B cell (primary cell): ENCODE results near the gene MBOAT1. TPM values are rescaled to one million over a fixed set of nuclear protein-coding genes. Genes with fewer than 3 reads are reported as not detected.

Experiments used
- ATAC-seq: fragments of 200-7000 bp; cut with Tn5 transposase; one replicate; pipeline ENCODE4 v1.10.0; 2021; ENCODE audit warnings: low read depth, mild to moderate bottlenecking, moderate number of reproducible peaks, moderate library complexity
- CTCF ChIA-PET: fragments of 350-600 bp; sonication (Branson Sonifier 250); formaldehyde crosslinking; loops from one replicate; lab custom pipeline; 2021; ENCODE audit warnings: antibody characterized with exemption, inconsistent platforms; lab: Charles Lee
- POLR2A ChIA-PET: fragments of 350-600 bp; sonication (Branson Sonifier 250); formaldehyde crosslinking; loops from one replicate; lab custom pipeline; 2021; ENCODE audit warnings: antibody characterized with exemption; lab: Charles Lee
- DNase-seq: peaks from one replicate; pipeline ENCODE4 v3.0.0; 2013
- H2AFZ ChIP-seq: 2 replicates; pipeline ENCODE4 v1.6.1; 2012; ENCODE audit warnings: mild to moderate bottlenecking, low read depth, low read length; ENCODE audit not compliant: insufficient read depth, poor library complexity, severe bottlenecking
- H3K27ac ChIP-seq, 2 donors: 1 replicate in 1 of 2; 2 replicates in 1 of 2; pipeline ENCODE4 v1.5.1; 2012 to 2013; ENCODE audit warnings: low read length in 2 of 2, mild to moderate bottlenecking in 2 of 2, moderate library complexity in 1 of 2
- H3K27me3 ChIP-seq, 4 experiments: fragments of 200-600 bp in 1 of 4; sonication (generic) in 1 of 4; replicated peaks in 1 of 4; 1 replicate in 2 of 4; 2 replicates in 2 of 4; pipeline versions ENCODE4 v1.6.1 to v1.7.0; 2013 to 2016; ENCODE audit warnings: low read length in 3 of 4, mild to moderate bottlenecking in 2 of 4, mixed read lengths in 1 of 4, moderate library complexity in 1 of 4; ENCODE audit not compliant: insufficient read depth in 4 of 4, control insufficient read depth in 3 of 4; ENCODE audit errors: control extremely low read depth in 1 of 4
- H3K36me3 ChIP-seq, 2 experiments: replicated peaks in 1 of 2; 1 replicate in 1 of 2; 2 replicates in 1 of 2; pipeline versions ENCODE4 v1.6.1 to v1.7.1; 2013; ENCODE audit warnings: low read length in 1 of 2; ENCODE audit not compliant: insufficient read depth in 2 of 2, control insufficient read depth in 1 of 2; ENCODE audit errors: control extremely low read depth in 1 of 2, extremely low read depth in 1 of 2
- H3K4me1 ChIP-seq, 2 donors: fragments of 200-600 bp in 1 of 2; sonication (generic) in 1 of 2; 1 replicate in 1 of 2; 2 replicates in 1 of 2; pipeline versions ENCODE4 v1.5.1 to v1.6.1; 2013 to 2017; ENCODE audit warnings: low read length in 2 of 2; ENCODE audit not compliant: control insufficient read depth in 2 of 2, insufficient read depth in 2 of 2
- H3K4me2 ChIP-seq: replicated peaks from 2 replicates; pipeline ENCODE3; 2012; ENCODE audit warnings: mild to moderate bottlenecking, low read depth, low read length; ENCODE audit not compliant: poor library complexity, severe bottlenecking
- H3K4me3 ChIP-seq, 5 experiments: fragments of 200-600 bp in 1 of 5; sonication (generic) in 1 of 5; 1 replicate in 3 of 5; 2 replicates in 2 of 5; pipeline versions ENCODE4 v1.5.1 to v1.7.0; 2011 to 2016; ENCODE audit warnings: low read length in 4 of 5, mild to moderate bottlenecking in 4 of 5, low read depth in 2 of 5, control low read depth in 1 of 5, moderate library complexity in 1 of 5; ENCODE audit not compliant: insufficient read depth in 1 of 5; ENCODE audit errors: control extremely low read depth in 1 of 5, extremely low read depth in 1 of 5
- H3K79me2 ChIP-seq: fragments of 200-600 bp; sonication (generic); one replicate; pipeline ENCODE4 v1.6.0; 2016; ENCODE audit warnings: low read length; ENCODE audit not compliant: control insufficient read depth, insufficient read depth
- H3K9ac ChIP-seq: fragments of 200-600 bp; sonication (generic); 2 replicates; pipeline ENCODE4 v1.6.1; 2017; ENCODE audit warnings: mild to moderate bottlenecking, low read length, moderate library complexity
- H3K9me3 ChIP-seq, 3 donors: one replicate each; pipeline versions ENCODE4 v1.6.1 to v1.7.1; 2013; ENCODE audit warnings: low read length in 2 of 3; ENCODE audit not compliant: control insufficient read depth in 2 of 3, insufficient read depth in 1 of 3; ENCODE audit errors: control extremely low read depth in 1 of 3
- H4K20me1 ChIP-seq: 2 replicates; pipeline ENCODE4 v1.6.0; 2012; ENCODE audit warnings: mild to moderate bottlenecking, low read length; ENCODE audit not compliant: insufficient read depth, control insufficient read depth, poor library complexity, severe bottlenecking
- H3K27ac Mint-ChIP-seq: one replicate; pipeline ENCODE4 v1.8.0; 2021; ENCODE audit warnings: mixed read lengths
- H3K27me3 Mint-ChIP-seq: one replicate; pipeline ENCODE4 v1.8.0; 2021; ENCODE audit warnings: mixed read lengths
- H3K4me1 Mint-ChIP-seq: one replicate; pipeline ENCODE4 v1.8.0; 2021; ENCODE audit warnings: mixed read lengths
- H3K4me3 Mint-ChIP-seq: one replicate; pipeline ENCODE4 v1.8.0; 2021; ENCODE audit warnings: mixed read lengths
- H3K9me3 Mint-ChIP-seq: one replicate; pipeline ENCODE4 v1.8.0; 2022; ENCODE audit warnings: mixed read lengths; ENCODE audit not compliant: insufficient read depth
- EZH2 ChIP-seq: IDR thresholded peaks from 2 replicates; pipeline ENCODE4 v1.6.1; 2012; ENCODE audit warnings: borderline replicate concordance, low read depth, mild to moderate bottlenecking, moderate library complexity, low read length; ENCODE audit not compliant: insufficient read depth, poor library complexity, severe bottlenecking
- WGBS: methylation state at CpG from one replicate; pipeline ENCODE4 v1.1.5; 2013; ENCODE audit warnings: missing lambda C conversion rate; ENCODE audit not compliant: insufficient coverage; 5-methylcytosine and 5-hydroxymethylcytosine counted together
- intact Hi-C: fragments of 100-400 bp; cut with micrococcal nuclease; formaldehyde crosslinking; loops from one replicate; pipeline ENCODE4 v1.10.0; 2022
- polyA plus RNA-seq: library from polyadenylated mRNA; depleted of rRNA; stranded (reverse); fragments of >200 nt; gene quantifications from 2 replicates; pipeline ENCODE4 v1.2.3, GENCODE V29; 2012
- total RNA-seq, 2 donors: library from RNA; stranded (reverse); fragments of 120-200 nt in 1 of 2; gene quantifications; 1 replicate in 1 of 2; 2 replicates in 1 of 2; pipeline versions ENCODE4 v1.2.3 to v1.2.4, GENCODE V29; 2013 to 2022
- TF ChIP-seq, protein P1 (sequence below): fragments of 200-600 bp; IDR thresholded peaks from one replicate; pipeline ENCODE4 v1.8.0; 2022; ENCODE audit warnings: antibody characterized with exemption, mild to moderate bottlenecking

Gene MBOAT1
- total and polyA plus RNA-seq, 2 donors (not counting 1 experiment from before 2014, with no cell fraction given) = 5.4 to 8.1 TPM

DNA sequence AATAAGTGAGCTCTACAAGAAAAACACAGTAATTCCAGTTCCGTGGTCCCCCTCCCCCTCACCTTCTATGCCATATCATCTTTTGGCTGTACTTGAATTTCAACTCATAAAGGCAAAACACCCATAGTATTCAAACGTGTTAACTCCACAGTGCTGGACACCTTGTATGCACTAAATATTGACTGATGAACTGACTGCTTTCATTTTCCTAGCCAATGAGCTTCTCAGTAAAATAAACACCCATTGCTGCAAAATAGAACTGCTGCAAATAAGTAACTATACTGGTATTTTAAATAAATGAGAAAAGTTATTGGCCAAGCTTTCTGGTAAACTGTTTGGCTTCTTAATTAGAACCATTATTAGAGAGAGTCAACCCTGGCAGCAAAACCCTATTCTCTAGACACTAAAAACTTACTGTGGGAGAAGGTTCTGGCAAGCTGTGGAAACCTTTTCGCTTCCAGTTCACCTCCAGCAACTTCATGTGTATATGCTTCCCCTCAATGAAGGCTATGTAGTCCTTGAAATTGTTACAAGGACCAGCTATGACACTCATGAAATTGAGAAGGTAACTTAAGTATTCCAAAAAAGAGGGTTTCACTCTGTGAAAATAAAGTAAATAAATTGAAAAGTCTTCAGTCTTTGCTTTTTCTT lies 86.0 kb downstream of the MBOAT1 start:
- H3K4me3 Mint-ChIP-seq = no peak overlapping the region
- H3K36me3 ChIP-seq = peaks cover 0 to 9% of the 10 kb centered on the region in 2 experiments
- no peaks in the 10 kb centered on the region for H3K4me1 ChIP-seq
- intact Hi-C loops = loop anchor here (5.0 kb wide), 1 partner anchor 1529 kb away; no protein-coding TSS in a partner anchor
- no peak for ATAC-seq
- H3K79me2 ChIP-seq = no peaks in the 10 kb centered on the region
- no peak overlapping the region for H3K27ac ChIP-seq
- ChIA-PET POLR2A (no interaction called here), CTCF (interaction anchor here (0.8 to 3.9 kb wide), 21 partner anchors 8 to 1530 kb away, joined by 3 to 19 read pairs (median 5); no protein-coding TSS in a partner anchor)
- H3K27ac Mint-ChIP-seq = no peak overlapping the region
- H3K4me1 Mint-ChIP-seq = peaks cover 3% of the 10 kb centered on the region
- WGBS = 100% methylated on average over 1 of the region's 3 CpGs
- no peaks in the 10 kb centered on the region for H3K27me3 Mint-ChIP-seq
- no peak overlapping the region for H2AFZ ChIP-seq
- no peaks in the 10 kb centered on the region for H3K9me3 Mint-ChIP-seq
- H3K4me3 ChIP-seq = no peak overlapping the region
- no peaks in the 10 kb centered on the region for H3K9me3 ChIP-seq
- H4K20me1 ChIP-seq = no peaks in the 10 kb centered on the region
- no peak overlapping the region for H3K9ac ChIP-seq
- no peak for DNase-seq
- no peak for TF ChIP-seq EZH2
- TF ChIP-seq, protein P1, sequence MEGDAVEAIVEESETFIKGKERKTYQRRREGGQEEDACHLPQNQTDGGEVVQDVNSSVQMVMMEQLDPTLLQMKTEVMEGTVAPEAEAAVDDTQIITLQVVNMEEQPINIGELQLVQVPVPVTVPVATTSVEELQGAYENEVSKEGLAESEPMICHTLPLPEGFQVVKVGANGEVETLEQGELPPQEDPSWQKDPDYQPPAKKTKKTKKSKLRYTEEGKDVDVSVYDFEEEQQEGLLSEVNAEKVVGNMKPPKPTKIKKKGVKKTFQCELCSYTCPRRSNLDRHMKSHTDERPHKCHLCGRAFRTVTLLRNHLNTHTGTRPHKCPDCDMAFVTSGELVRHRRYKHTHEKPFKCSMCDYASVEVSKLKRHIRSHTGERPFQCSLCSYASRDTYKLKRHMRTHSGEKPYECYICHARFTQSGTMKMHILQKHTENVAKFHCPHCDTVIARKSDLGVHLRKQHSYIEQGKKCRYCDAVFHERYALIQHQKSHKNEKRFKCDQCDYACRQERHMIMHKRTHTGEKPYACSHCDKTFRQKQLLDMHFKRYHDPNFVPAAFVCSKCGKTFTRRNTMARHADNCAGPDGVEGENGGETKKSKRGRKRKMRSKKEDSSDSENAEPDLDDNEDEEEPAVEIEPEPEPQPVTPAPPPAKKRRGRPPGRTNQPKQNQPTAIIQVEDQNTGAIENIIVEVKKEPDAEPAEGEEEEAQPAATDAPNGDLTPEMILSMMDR = no peak
- no peaks in the 10 kb centered on the region for H3K27me3 ChIP-seq
- H3K4me2 ChIP-seq = no peak overlapping the region

DNA sequence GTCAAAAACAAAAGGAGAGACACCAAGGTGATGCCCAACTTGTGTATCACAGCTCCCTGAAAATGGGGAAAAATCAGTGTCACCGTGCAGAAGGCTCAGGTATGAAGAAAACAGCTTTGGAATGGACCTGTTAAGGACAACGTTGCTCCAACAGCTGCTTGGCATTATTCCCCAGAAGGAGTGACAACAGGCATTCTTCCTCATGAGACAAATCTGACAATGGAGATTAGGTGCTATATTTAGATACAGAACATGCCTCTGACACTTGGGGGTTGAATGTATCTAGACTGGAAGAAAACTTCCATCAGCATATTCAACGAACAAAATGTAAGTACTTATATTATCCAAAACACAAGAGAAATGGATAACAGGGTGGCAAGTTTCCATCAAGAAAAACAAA lies 87.7 kb downstream of the MBOAT1 start:
- ATAC-seq = no peak
- Mint-ChIP-seq H3K4me3 (no peak overlapping the region), H3K4me1 (peaks cover 3% of the 10 kb centered on the region), H3K27ac (no peak overlapping the region), H3K9me3 (no peaks in the 10 kb centered on the region), H3K27me3 (no peaks in the 10 kb centered on the region)
- Histone ChIP-seq H3K4me2 (no peak overlapping the region), H3K4me1 (no peaks in the 10 kb centered on the region), H3K9ac (no peak overlapping the region), H3K27me3 (no peaks in the 10 kb centered on the region), H3K36me3 (peaks cover 0 to 14% of the 10 kb centered on the region in 2 experiments), H4K20me1 (no peaks in the 10 kb centered on the region), H3K4me3 (no peak overlapping the region), H3K27ac (no peak overlapping the region), H2AFZ (no peak overlapping the region), H3K79me2 (no peaks in the 10 kb centered on the region), H3K9me3 (no peaks in the 10 kb centered on the region)
- intact Hi-C loops = no loop called here
- CTCF ChIA-PET = interaction anchor here (1.3 to 3.9 kb wide), 3 partner anchors 10 to 32 kb away, joined by 3 to 19 read pairs (median 5); no protein-coding TSS in a partner anchor
- POLR2A ChIA-PET = no interaction called here
- DNase-seq = no peak
- WGBS = 60% methylated on average over 1 of the region's 3 CpGs
- no peak for TF ChIP-seq EZH2
- TF ChIP-seq, protein P1 = no peak
